Measurements from ENCODE around the gene NLK. TPM values are rescaled to one million over a fixed set of nuclear protein-coding genes. Genes with fewer than 3 reads are reported as not detected.

NLK gene
- total and polyA plus RNA-seq, 10 of the 15 experiments (the other 5 are each of a cell fraction or from before 2014, with no cell fraction given): 5.0 to 22.9 (median 15.0) TPM

GRCh38 chr17:28069061-28069460 lies 26.6 kb downstream of the NLK start (continued):
- TF ChIP-seq ZNF217 (IDR thresholded peaks at IDR 0.05) (no peak), TCF12 (IDR thresholded peaks at IDR 0.05; ENCODE audit: low read depth, low read length) (no peak), PKNOX1 (IDR thresholded peaks at IDR 0.05) (no peak), IRF3 (IDR thresholded peaks at IDR 0.05) (no peak), RELB (IDR thresholded peaks at IDR 0.05; ENCODE audit: low read depth) (no peak)

GRCh38 chr17:28071179-28071578 lies 28.7 kb downstream of the NLK start:
- no peak for ATAC-seq
- CTCF ChIA-PET: interaction anchor here (0.9 to 1.5 kb wide), 5 partner anchors 9 to 178 kb away, joined by 3 read pairs; partner anchors contain the start of gene LYRM9
- Histone ChIP-seq H4K20me1 (ENCODE audit: control insufficient read depth, insufficient read depth) (no peaks in the 10 kb centered on the region), H2AFZ (ENCODE audit: control insufficient read depth, low read depth, low read length) (no peak overlapping the region), H3K4me3 (no peak overlapping the region), H3K36me3 (ENCODE audit: control insufficient read depth in 2 of 2, insufficient read depth in 2 of 2, low read length in 1 of 2) (no peaks in the 10 kb centered on the region), H3K79me2 (ENCODE audit: control insufficient read depth, insufficient read depth, low read length) (no peaks in the 10 kb centered on the region; the same call in none of the 2 replicates), H3K4me1 (ENCODE audit: control insufficient read depth, insufficient read depth, low read length) (peaks cover 3% of the 10 kb centered on the region; the same call in 1 of the 2 replicates), H3K9me3 (replicated peaks; ENCODE audit: control insufficient read depth, insufficient read depth, low read length) (peaks cover 8% of the 10 kb centered on the region; the same call in 2 of the 3 replicates), H3K9ac (ENCODE audit: control insufficient read depth, insufficient read depth, low read length) (no peak overlapping the region), H3K27ac (ENCODE audit: control insufficient read depth, insufficient read depth) (no peak overlapping the region), H3K27me3 (replicated peaks in 1 of 2; ENCODE audit: control insufficient read depth in 2 of 2, insufficient read depth in 2 of 2, low read length in 1 of 2) (no peaks in the 10 kb centered on the region), H3K4me2 (ENCODE audit: control insufficient read depth, insufficient read depth) (no peak overlapping the region)
- SMC1A ChIA-PET (ENCODE audit: uncharacterized antibody, unreplicated experiment): interaction anchor here (1.0 to 2.2 kb wide), 5 partner anchors 10 to 17 kb away, joined by 3 to 6 read pairs (median 5); no protein-coding TSS in a partner anchor
- WGBS (ENCODE audit: insufficient coverage, insufficient replicate concordance, low lambda C conversion rate, missing lambda C conversion rate): 100% methylated on average over 1 of the region's 1 CpG
- BruUV-seq (replicated peaks): no TSS peak
- RAD21 ChIA-PET (ENCODE audit: unreplicated experiment): no interaction called here
- in situ Hi-C loops (cut with MboI): loop anchor here (25.0 kb wide), 1 partner anchor 784 kb away; the partner anchor contains the start of gene WSB1
- no peak for FAIRE-seq
- intact Hi-C loops (cut with micrococcal nuclease; ENCODE audit: unreplicated experiment): no loop called here
- POLR2A ChIA-PET: interaction anchor here (0.7 to 1.2 kb wide), 4 partner anchors 10 to 17 kb away, joined by 3 to 5 read pairs (median 3); no protein-coding TSS in a partner anchor
- no peak for DNase-seq (ENCODE audit: low read depth, low spot score)
- TF ChIP-seq EED (IDR thresholded peaks at IDR 0.05; ENCODE audit: low read depth): no peak
- no peak for TF ChIP-seq WRNIP1 (IDR thresholded peaks at IDR 0.05; ENCODE audit: borderline replicate concordance, low read depth, low read length)
- TF ChIP-seq CBFB (IDR thresholded peaks at IDR 0.05; ENCODE audit: low read depth): no peak
- TF ChIP-seq BHLHE40 (IDR thresholded peaks at IDR 0.05; ENCODE audit: borderline replicate concordance in 1 of 2, low read depth in 2 of 2, low read length in 1 of 2): no peak
- no peak for TF ChIP-seq ESRRA (IDR thresholded peaks at IDR 0.05; ENCODE audit: low read length)
- TF ChIP-seq POLR2A (IDR thresholded peaks at IDR 0.05; ENCODE audit: low read depth, low read length): no peak
- no peak for TF ChIP-seq RELA (IDR thresholded peaks at IDR 0.05; ENCODE audit: borderline replicate concordance, partially characterized antibody)
- TF ChIP-seq PKNOX1 (IDR thresholded peaks at IDR 0.05): no peak
- TF ChIP-seq GATAD2B (conservative IDR thresholded peaks at IDR 0.05; ENCODE audit: low read depth): no peak
- no peak for TF ChIP-seq E4F1 (IDR thresholded peaks at IDR 0.05; ENCODE audit: borderline replicate concordance, partially characterized antibody)
- no peak for TF ChIP-seq CEBPB (IDR thresholded peaks at IDR 0.05; ENCODE audit: borderline replicate concordance in 1 of 2, low read depth in 2 of 2, low read length in 2 of 2)
- no peak for TF ChIP-seq TBL1XR1 (IDR thresholded peaks at IDR 0.05; ENCODE audit: low read depth, low read length)

All from GM12878 (cell line).